Lower leg skin (tissue), 3 donors: ENCODE data around the gene BACE1.
"Not testable (repeated sequence)": the region's sequence is repeated elsewhere in the genome, so short reads cannot be mapped to it uniquely, and the experiment has no call there.

ENCODE experiments used
- POLR2A ChIP-seq, 2 donors: fragments of 450-650 bp; IDR thresholded peaks; one replicate each; pipeline ENCODE4 v1.6.1; 2016 to 2017; ENCODE audit warnings: antibody characterized with exemption in 2 of 2, mild to moderate bottlenecking in 1 of 2, moderate library complexity in 1 of 2
- TF ChIP-seq, protein P1 (sequence below), 3 donors: fragments of 450-650 bp; IDR thresholded peaks; one replicate each; pipeline ENCODE4 v1.5.1; 2016; ENCODE audit warnings: antibody characterized with exemption in 3 of 3, mild to moderate bottlenecking in 3 of 3, moderate library complexity in 2 of 3

DNA sequence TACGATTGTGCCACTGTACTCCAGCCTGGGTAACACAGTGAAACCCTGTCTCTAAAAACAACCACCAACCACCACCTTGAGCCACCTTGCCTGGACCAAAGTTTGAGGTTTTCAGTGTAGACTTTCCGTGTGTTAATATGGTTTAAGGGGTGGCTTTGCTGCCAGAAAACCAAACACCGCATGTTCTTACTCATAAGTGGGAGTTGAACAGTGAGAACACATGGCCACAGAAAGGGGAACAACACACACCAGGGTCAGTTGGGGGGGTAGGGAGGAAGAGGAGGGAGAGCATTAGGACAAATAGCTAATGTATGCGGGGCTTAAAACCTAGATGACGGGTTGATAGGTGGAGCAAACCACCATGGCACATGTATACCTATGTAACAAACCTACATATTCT is 43.9 kb downstream of the BACE1 start:
- TF ChIP-seq, protein P1, sequence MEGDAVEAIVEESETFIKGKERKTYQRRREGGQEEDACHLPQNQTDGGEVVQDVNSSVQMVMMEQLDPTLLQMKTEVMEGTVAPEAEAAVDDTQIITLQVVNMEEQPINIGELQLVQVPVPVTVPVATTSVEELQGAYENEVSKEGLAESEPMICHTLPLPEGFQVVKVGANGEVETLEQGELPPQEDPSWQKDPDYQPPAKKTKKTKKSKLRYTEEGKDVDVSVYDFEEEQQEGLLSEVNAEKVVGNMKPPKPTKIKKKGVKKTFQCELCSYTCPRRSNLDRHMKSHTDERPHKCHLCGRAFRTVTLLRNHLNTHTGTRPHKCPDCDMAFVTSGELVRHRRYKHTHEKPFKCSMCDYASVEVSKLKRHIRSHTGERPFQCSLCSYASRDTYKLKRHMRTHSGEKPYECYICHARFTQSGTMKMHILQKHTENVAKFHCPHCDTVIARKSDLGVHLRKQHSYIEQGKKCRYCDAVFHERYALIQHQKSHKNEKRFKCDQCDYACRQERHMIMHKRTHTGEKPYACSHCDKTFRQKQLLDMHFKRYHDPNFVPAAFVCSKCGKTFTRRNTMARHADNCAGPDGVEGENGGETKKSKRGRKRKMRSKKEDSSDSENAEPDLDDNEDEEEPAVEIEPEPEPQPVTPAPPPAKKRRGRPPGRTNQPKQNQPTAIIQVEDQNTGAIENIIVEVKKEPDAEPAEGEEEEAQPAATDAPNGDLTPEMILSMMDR (IDR thresholded peaks at IDR 0.05) = not testable (repeated sequence)
- TF ChIP-seq POLR2A (IDR thresholded peaks at IDR 0.05) = not testable (repeated sequence)
